H9 (cell line): ENCODE results near the gene PPOX. TPM values are rescaled to one million over a fixed set of nuclear protein-coding genes. Genes with fewer than 3 reads are reported as not detected.

Experiments
- DNase-seq: peaks from one replicate; pipeline ENCODE4 v3.0.0-alpha.2; 2017
- H2AFZ ChIP-seq: one replicate; pipeline ENCODE4 v1.6.1; 2013; ENCODE audit warnings: mild to moderate bottlenecking, low read length, control low read depth, moderate library complexity
- H2AK5ac ChIP-seq: 2 replicates; pipeline ENCODE4 v1.6.1; 2013; ENCODE audit warnings: low read length, control low read depth, mixed read lengths; ENCODE audit not compliant: insufficient read length
- H2BK120ac ChIP-seq: one replicate; pipeline ENCODE4 v1.6.1; 2013; ENCODE audit warnings: low read depth, mild to moderate bottlenecking, low read length, control low read depth, inconsistent platforms; ENCODE audit not compliant: poor library complexity, severe bottlenecking
- H2BK12ac ChIP-seq: 2 replicates; pipeline ENCODE4 v1.6.1; 2013; ENCODE audit warnings: low read length, control low read depth, mixed read lengths, low read depth; ENCODE audit not compliant: insufficient read length
- H2BK15ac ChIP-seq: 2 replicates; pipeline ENCODE4 v1.6.1; 2013; ENCODE audit warnings: low read depth, low read length, control low read depth
- H2BK20ac ChIP-seq: one replicate; pipeline ENCODE4 v1.6.1; 2013; ENCODE audit warnings: low read depth, mild to moderate bottlenecking, low read length, control low read depth, inconsistent platforms; ENCODE audit not compliant: poor library complexity, severe bottlenecking
- H2BK5ac ChIP-seq: 2 replicates; pipeline ENCODE4 v1.6.1; 2013; ENCODE audit warnings: low read length, control low read depth, mixed read lengths; ENCODE audit not compliant: insufficient read length
- H3K14ac ChIP-seq: 2 replicates; pipeline ENCODE4 v1.6.1; 2013; ENCODE audit warnings: low read length, control low read depth; ENCODE audit not compliant: insufficient read depth
- H3K18ac ChIP-seq: 2 replicates; pipeline ENCODE4 v1.6.1; 2013; ENCODE audit warnings: low read depth, mild to moderate bottlenecking, mixed read lengths, low read length, control low read depth; ENCODE audit not compliant: insufficient read length
- H3K23ac ChIP-seq: 2 replicates; pipeline ENCODE4 v1.6.1; 2013; ENCODE audit warnings: low read length, control low read depth, mixed read lengths, low read depth; ENCODE audit not compliant: insufficient read length
- H3K23me2 ChIP-seq: 2 replicates; pipeline ENCODE4 v1.6.1; 2013; ENCODE audit warnings: low read depth, mild to moderate bottlenecking, mixed read lengths, low read length, control low read depth; ENCODE audit not compliant: insufficient read length, poor library complexity, severe bottlenecking
- H3K27ac ChIP-seq: 2 replicates; pipeline ENCODE4 v1.5.1; 2013; ENCODE audit warnings: low read length, control low read depth, mixed read lengths, low read depth; ENCODE audit not compliant: insufficient read length
- H3K27me3 ChIP-seq: 2 replicates; pipeline ENCODE4 v1.6.1; 2013; ENCODE audit warnings: low read length, control low read depth, inconsistent platforms; ENCODE audit not compliant: insufficient read depth
- H3K4ac ChIP-seq: 2 replicates; pipeline ENCODE4 v1.6.1; 2013; ENCODE audit warnings: low read depth, mild to moderate bottlenecking, control low read depth, inconsistent platforms, low read length, moderate library complexity
- H3K4me1 ChIP-seq: 2 replicates; pipeline ENCODE4 v1.6.1; 2013; ENCODE audit warnings: low read length, control low read depth, inconsistent platforms; ENCODE audit not compliant: insufficient read depth
- H3K4me2 ChIP-seq: 2 replicates; pipeline ENCODE4 v1.6.1; 2013; ENCODE audit warnings: low read length, control low read depth, mixed read lengths; ENCODE audit not compliant: insufficient read length, insufficient read depth
- H3K56ac ChIP-seq: 2 replicates; pipeline ENCODE4 v1.6.1; 2013; ENCODE audit warnings: low read depth, mild to moderate bottlenecking, mixed read lengths, low read length, control low read depth; ENCODE audit not compliant: insufficient read length
- H3K79me1 ChIP-seq: 2 replicates; pipeline ENCODE4 v1.6.1; 2013; ENCODE audit warnings: low read depth, mild to moderate bottlenecking, moderate library complexity, low read length, control low read depth, inconsistent platforms; ENCODE audit not compliant: insufficient read depth, poor library complexity, severe bottlenecking
- H3K79me2 ChIP-seq: 2 replicates; pipeline ENCODE4 v1.6.1; 2013; ENCODE audit warnings: low read length, control low read depth, inconsistent platforms; ENCODE audit not compliant: insufficient read depth
- H3K9ac ChIP-seq: 2 replicates; pipeline ENCODE4 v1.6.1; 2013; ENCODE audit warnings: low read length, control low read depth, mixed read lengths; ENCODE audit not compliant: insufficient read length; ENCODE audit errors: extremely low read depth
- H3K9me3 ChIP-seq: one replicate; pipeline ENCODE4 v1.6.1; 2013; ENCODE audit warnings: low read depth, low read length, inconsistent platforms; ENCODE audit not compliant: control insufficient read depth
- H3T11ph ChIP-seq: one replicate; pipeline ENCODE4 v1.6.1; 2013; ENCODE audit warnings: mild to moderate bottlenecking, low read length, control low read depth, inconsistent platforms
- H4K20me1 ChIP-seq: one replicate; pipeline ENCODE4 v1.6.1; 2013; ENCODE audit not compliant: control insufficient read depth, insufficient read length, insufficient read depth
- H4K5ac ChIP-seq: 2 replicates; pipeline ENCODE4 v1.6.1; 2013; ENCODE audit warnings: low read depth, mild to moderate bottlenecking, mixed read lengths, low read length, control low read depth; ENCODE audit not compliant: insufficient read length
- H4K8ac ChIP-seq: replicated peaks from 2 replicates; pipeline ENCODE4 v1.6.1; 2013; ENCODE audit warnings: low read length, control low read depth, mixed read lengths, low read depth; ENCODE audit not compliant: insufficient read length
- H4K91ac ChIP-seq: 2 replicates; pipeline ENCODE4 v1.6.1; 2013; ENCODE audit warnings: low read depth, mild to moderate bottlenecking, moderate library complexity, mixed read lengths, low read length, control low read depth; ENCODE audit not compliant: insufficient read length
- H3K27ac Mint-ChIP-seq, 3 experiments: 2 replicates in 2 of 3; 3 replicates in 1 of 3; pipeline ENCODE4 v1.8.0; 2020 to 2021; ENCODE audit warnings: mixed read lengths in 3 of 3, mild to moderate bottlenecking in 1 of 3, moderate library complexity in 1 of 3
- H3K27me3 Mint-ChIP-seq: 2 replicates; pipeline ENCODE4 v1.8.0; 2021; ENCODE audit warnings: low read depth, mild to moderate bottlenecking, moderate library complexity, mixed read lengths
- H3K36me3 Mint-ChIP-seq, 3 experiments: 2 replicates in 2 of 3; 3 replicates in 1 of 3; pipeline ENCODE4 v1.8.0; 2020 to 2021; ENCODE audit warnings: low read depth in 3 of 3, mixed read lengths in 3 of 3; ENCODE audit not compliant: insufficient read depth in 1 of 3
- H3K4me1 Mint-ChIP-seq, 2 experiments: 2 replicates each; pipeline ENCODE4 v1.8.0; 2020; ENCODE audit warnings: mixed read lengths in 2 of 2
- H3K4me3 Mint-ChIP-seq, 2 experiments: 2 replicates in 1 of 2; 3 replicates in 1 of 2; pipeline ENCODE4 v1.8.0; 2020 to 2021; ENCODE audit warnings: mild to moderate bottlenecking in 2 of 2, mixed read lengths in 2 of 2, moderate library complexity in 1 of 2
- H3K9me3 Mint-ChIP-seq, 2 experiments: 2 replicates in 1 of 2; 3 replicates in 1 of 2; pipeline ENCODE4 v1.8.0; 2020; ENCODE audit warnings: mild to moderate bottlenecking in 2 of 2, mixed read lengths in 2 of 2, moderate library complexity in 1 of 2
- CTCF ChIP-seq: fragments of 200-600 bp; sonication (generic); conservative IDR thresholded peaks from 3 replicates; pipeline ENCODE4 v1.8.0; 2021; ENCODE audit warnings: antibody characterized with exemption, mild to moderate bottlenecking
- WGBS: extraction: QIAGEN DNeasy Blood & Tissue Kit; methylation state at CpG from one replicate; pipeline ENCODE4 v1.1.7; 2013; ENCODE audit warnings: missing lambda C conversion rate, low lambda C conversion rate, mixed read lengths; ENCODE audit not compliant: insufficient read length; ENCODE audit errors: extremely low coverage; 5-methylcytosine and 5-hydroxymethylcytosine counted together
- total RNA-seq: library from RNA; stranded (reverse); gene quantifications from 2 replicates; pipeline ENCODE4 v1.2.1, GENCODE V29; 2021

PPOX gene
- total RNA-seq, 1 experiment from 2014 or later, result 39.8 TPM

- Histone ChIP-seq H2BK15ac (no peak overlapping the region), H3K27me3 (no peaks in the 10 kb centered on the region), H3K23ac (no peak overlapping the region), H3K56ac (no peak overlapping the region), H3K79me2 (no peaks in the 10 kb centered on the region), H3T11ph (no peak overlapping the region), H3K23me2 (no peaks in the 10 kb centered on the region), H4K8ac (no peak overlapping the region), H3K18ac (no peak overlapping the region), H2AK5ac (no peak overlapping the region), H3K79me1 (no peaks in the 10 kb centered on the region), H3K4me2 (no peak overlapping the region), H3K4ac (no peak overlapping the region), H2BK20ac (no peak overlapping the region), H3K9ac (no peak overlapping the region), H2BK12ac (no peak overlapping the region), H3K4me1 (peaks cover 4% of the 10 kb centered on the region; the same call in 1 of the 2 replicates), H4K5ac (no peak overlapping the region), H3K9me3 (no peaks in the 10 kb centered on the region), H3K27ac (no peak overlapping the region), H4K91ac (no peak overlapping the region), H2BK5ac (no peak overlapping the region), H4K20me1 (no peaks in the 10 kb centered on the region), H3K14ac (no peak overlapping the region), H2BK120ac (no peak overlapping the region), H2AFZ (no peak overlapping the region)
- Mint-ChIP-seq H3K27ac (peak overlapping the region in 1 of 3 experiments; percentile 72; a peak in 1 of 7 replicates), H3K27me3 (no peaks in the 10 kb centered on the region), H3K36me3 (peaks cover 3 to 9% (median 7%) of the 10 kb centered on the region in 3 experiments; a peak in 6 of 7 replicates), H3K9me3 (no peaks in the 10 kb centered on the region), H3K4me3 (no peak overlapping the region), H3K4me1 (peaks cover 17 to 38% of the 10 kb centered on the region in 2 experiments)
- no peak for TF ChIP-seq CTCF
- no peak for DNase-seq
- WGBS, result no CpG with 5 or more reads among the region's 5 CpGs
Observed at GRCh38 chr1:161219078-161219892, 53.1 kb downstream of the PPOX start.
